KMS-11 (cell line): ENCODE results near the gene ZXDC.

ENCODE experiments used
- H2AFZ ChIP-seq: fragments of 200-600 bp; sonication (generic); 2 replicates; pipeline ENCODE4 v1.6.1; 2016; ENCODE audit warnings: antibody characterized with exemption, mixed run types, low read depth
- H3K27ac ChIP-seq: fragments of 200-600 bp; sonication (generic); 2 replicates; pipeline ENCODE4 v1.6.1; 2016; ENCODE audit warnings: mild to moderate bottlenecking, mixed run types
- H3K27me3 ChIP-seq: fragments of 200-600 bp; sonication (generic); 2 replicates; pipeline ENCODE4 v1.6.1; 2017; ENCODE audit warnings: mild to moderate bottlenecking, low read depth, mixed run types, moderate library complexity; ENCODE audit not compliant: insufficient read depth
- H3K36me3 ChIP-seq: fragments of 200-600 bp; sonication (generic); 2 replicates; pipeline ENCODE4 v1.6.1; 2017; ENCODE audit warnings: mild to moderate bottlenecking, mixed run types; ENCODE audit not compliant: insufficient read depth
- H3K4me1 ChIP-seq: fragments of 200-600 bp; sonication (generic); 2 replicates; pipeline ENCODE4 v1.6.1; 2016; ENCODE audit warnings: mild to moderate bottlenecking, low read depth, mixed run types; ENCODE audit not compliant: poor library complexity, severe bottlenecking
- H3K4me2 ChIP-seq: fragments of 200-600 bp; sonication (generic); 2 replicates; pipeline ENCODE4 v1.7.0; 2016; ENCODE audit warnings: mild to moderate bottlenecking, mixed run types
- H3K4me3 ChIP-seq: fragments of 200-600 bp; sonication (generic); IDR thresholded peaks from 2 replicates; pipeline ENCODE4 v1.6.1; 2017; ENCODE audit warnings: low read depth, low read length, mixed read lengths; ENCODE audit not compliant: insufficient read depth
- H3K79me2 ChIP-seq: fragments of 200-600 bp; sonication (generic); 2 replicates; pipeline ENCODE4 v1.6.1; 2016; ENCODE audit warnings: low read depth, mixed run types; ENCODE audit not compliant: insufficient read depth
- H3K9ac ChIP-seq: fragments of 200-600 bp; sonication (generic); 2 replicates; pipeline ENCODE4 v1.6.1; 2016; ENCODE audit warnings: mild to moderate bottlenecking, mixed run types
- H4K20me1 ChIP-seq: fragments of 200-600 bp; sonication (generic); 2 replicates; pipeline ENCODE4 v1.6.1; 2016; ENCODE audit warnings: mild to moderate bottlenecking, mixed run types; ENCODE audit not compliant: insufficient read depth
- TF ChIP-seq, protein P1 (sequence below): fragments of 200-600 bp; sonication (generic); conservative IDR thresholded peaks from 2 replicates; pipeline ENCODE4 v1.6.1; 2017; ENCODE audit warnings: low read depth, mild to moderate bottlenecking, antibody characterized with exemption, low read length, moderate library complexity, mixed read lengths

ZXDC gene

DNA sequence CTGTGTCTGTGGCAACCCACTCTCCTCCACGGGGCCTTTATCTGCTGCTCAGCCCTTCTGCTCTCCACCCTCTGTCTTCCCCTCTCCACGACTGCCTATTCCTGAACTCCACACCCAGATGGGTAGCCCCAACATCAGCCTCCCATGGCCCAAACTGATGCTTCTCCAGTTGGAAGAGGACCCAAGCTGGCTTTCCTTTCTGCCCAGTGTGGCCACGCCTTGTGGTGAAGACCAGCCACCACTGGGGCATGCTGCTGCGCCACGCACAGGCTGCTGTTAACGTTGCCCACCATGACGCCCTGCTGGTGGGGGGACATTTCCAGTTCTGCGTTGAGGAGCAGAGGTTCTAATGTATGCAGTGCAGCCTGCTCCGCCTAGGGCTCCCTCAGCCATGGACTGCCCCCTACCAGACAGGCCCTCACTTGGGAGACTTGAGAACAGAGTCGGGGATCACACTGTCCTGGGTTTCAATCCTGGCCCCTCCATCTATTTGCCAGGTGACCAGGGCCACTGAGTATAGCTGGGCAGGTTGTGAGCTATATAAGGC, 54.0 kb downstream of the ZXDC start:
- H3K9ac ChIP-seq = no peak overlapping the region
- H3K27ac ChIP-seq = no peak overlapping the region
- TF ChIP-seq, protein P1, sequence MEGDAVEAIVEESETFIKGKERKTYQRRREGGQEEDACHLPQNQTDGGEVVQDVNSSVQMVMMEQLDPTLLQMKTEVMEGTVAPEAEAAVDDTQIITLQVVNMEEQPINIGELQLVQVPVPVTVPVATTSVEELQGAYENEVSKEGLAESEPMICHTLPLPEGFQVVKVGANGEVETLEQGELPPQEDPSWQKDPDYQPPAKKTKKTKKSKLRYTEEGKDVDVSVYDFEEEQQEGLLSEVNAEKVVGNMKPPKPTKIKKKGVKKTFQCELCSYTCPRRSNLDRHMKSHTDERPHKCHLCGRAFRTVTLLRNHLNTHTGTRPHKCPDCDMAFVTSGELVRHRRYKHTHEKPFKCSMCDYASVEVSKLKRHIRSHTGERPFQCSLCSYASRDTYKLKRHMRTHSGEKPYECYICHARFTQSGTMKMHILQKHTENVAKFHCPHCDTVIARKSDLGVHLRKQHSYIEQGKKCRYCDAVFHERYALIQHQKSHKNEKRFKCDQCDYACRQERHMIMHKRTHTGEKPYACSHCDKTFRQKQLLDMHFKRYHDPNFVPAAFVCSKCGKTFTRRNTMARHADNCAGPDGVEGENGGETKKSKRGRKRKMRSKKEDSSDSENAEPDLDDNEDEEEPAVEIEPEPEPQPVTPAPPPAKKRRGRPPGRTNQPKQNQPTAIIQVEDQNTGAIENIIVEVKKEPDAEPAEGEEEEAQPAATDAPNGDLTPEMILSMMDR = no peak
- H3K79me2 ChIP-seq = no peaks in the 10 kb centered on the region
- no peak overlapping the region for H3K4me2 ChIP-seq
- no peak overlapping the region for H3K4me3 ChIP-seq
- H3K36me3 ChIP-seq = no peaks in the 10 kb centered on the region
- no peak overlapping the region for H2AFZ ChIP-seq
- no peaks in the 10 kb centered on the region for H3K4me1 ChIP-seq
- H4K20me1 ChIP-seq = no peaks in the 10 kb centered on the region
- H3K27me3 ChIP-seq = no peaks in the 10 kb centered on the region

DNA sequence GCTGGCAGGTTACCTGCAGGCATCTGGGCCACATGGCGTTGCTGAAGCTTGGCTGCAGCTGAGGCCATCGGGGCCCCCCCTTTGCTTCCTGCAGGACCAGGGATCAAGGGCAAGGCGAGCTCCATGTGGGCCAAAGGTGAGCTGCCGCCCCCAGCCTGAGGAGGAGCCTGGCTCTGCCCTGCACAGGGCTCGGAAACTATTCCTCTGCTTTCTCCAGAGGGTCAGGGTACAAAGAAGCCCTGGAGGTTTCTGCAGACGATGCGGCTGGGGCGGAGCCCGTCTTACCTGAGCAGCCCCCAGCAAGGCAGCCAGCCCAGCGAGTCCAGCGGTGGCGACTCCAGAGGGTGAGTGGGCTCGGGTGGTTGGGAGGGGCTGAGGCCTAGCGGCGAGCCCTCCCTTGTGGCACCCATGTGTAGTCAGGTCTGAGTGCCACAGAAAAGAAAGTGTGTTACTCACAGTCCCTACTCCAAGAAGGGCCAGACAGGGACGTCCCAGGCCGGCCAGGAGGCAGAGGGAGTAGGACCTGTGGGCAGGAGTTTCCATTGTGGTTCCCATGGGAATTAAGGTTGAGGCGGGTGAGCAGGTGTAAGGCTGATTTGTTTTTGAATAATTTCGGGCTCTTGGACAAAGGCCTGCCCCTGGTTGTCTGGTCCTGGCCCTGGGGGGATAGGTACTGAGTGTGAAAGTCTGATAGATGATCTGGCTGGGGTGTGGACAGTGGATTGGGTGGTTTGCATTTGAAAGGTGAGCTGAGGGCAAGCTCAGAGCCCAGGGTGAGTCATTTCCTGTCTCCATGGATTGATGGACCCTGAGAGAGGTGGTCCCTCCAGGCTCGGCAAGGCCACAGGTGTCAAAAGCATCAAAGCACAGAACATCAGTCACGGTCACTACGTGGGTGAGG, 55.6 kb downstream of the ZXDC start:
- Histone ChIP-seq H4K20me1 (no peaks in the 10 kb centered on the region), H3K36me3 (no peaks in the 10 kb centered on the region), H3K4me1 (no peaks in the 10 kb centered on the region), H3K27me3 (no peaks in the 10 kb centered on the region), H2AFZ (no peak overlapping the region), H3K9ac (no peak overlapping the region), H3K4me3 (no peak overlapping the region), H3K4me2 (no peak overlapping the region), H3K27ac (no peak overlapping the region), H3K79me2 (no peaks in the 10 kb centered on the region)
- TF ChIP-seq, protein P1 = no peak

DNA sequence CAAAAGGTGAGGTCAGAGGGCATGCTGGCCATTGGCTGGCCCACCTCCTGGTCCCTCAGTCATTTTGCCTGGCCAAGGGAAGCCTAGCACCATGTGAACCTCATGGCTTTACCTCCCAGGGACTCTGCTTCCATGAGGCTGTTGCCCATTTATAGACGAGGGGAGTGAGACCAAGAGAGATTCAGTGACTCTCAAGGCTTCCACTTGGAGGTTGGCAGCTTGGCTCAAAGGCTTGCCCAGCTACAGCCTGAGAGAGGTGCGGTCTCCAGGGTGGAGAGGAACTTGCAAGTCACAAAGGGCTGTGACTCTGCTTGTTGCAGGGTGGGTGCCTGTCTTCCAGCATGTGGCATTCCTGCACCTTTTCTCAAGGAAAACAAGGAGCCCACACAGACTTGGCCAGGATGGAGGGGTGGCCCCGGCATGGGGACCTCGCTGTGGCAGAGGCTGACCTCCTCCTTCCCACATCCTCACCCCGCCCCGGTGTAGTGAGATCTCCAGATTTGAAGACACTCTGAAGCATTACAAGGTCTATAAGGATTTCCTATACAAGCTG, 56.5 kb downstream of the ZXDC start:
- Histone ChIP-seq H2AFZ (no peak overlapping the region), H3K9ac (no peak overlapping the region)
- TF ChIP-seq, protein P1 = no peak

DNA sequence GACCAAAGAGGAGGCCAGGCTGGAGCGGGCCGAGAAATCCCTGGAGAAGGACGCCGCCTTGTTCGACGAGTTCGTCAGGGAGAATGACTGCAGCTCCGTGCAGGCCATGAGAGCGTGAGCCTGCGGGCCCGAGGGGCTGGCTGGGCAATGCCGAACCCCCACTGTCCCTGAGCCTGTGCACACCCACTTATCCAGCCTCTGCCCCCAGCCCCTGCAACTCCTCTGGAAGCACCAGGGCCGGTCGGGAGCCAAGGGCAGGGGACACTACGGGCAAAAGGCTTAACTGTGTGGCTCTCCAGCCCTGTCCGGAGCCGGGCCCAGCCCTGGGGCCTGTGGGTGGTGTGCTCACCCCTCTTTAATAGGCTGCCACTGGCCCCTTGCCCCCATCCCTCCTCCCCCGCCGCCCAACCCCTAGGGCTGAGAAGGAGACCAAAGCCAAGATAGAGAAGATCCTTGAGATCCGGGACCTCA, 57.0 kb downstream of the ZXDC start:
- TF ChIP-seq, protein P1 = no peak
- Histone ChIP-seq H3K4me3 (no peak overlapping the region), H2AFZ (no peak overlapping the region), H3K4me2 (no peak overlapping the region), H3K9ac (no peak overlapping the region), H3K27ac (no peak overlapping the region), H3K36me3 (no peaks in the 10 kb centered on the region), H3K79me2 (no peaks in the 10 kb centered on the region), H4K20me1 (no peaks in the 10 kb centered on the region), H3K4me1 (no peaks in the 10 kb centered on the region), H3K27me3 (no peaks in the 10 kb centered on the region)

More for the DNA sequence above, 56.5 kb downstream of the ZXDC start:
- no peaks in the 10 kb centered on the region for H3K36me3 ChIP-seq
- no peaks in the 10 kb centered on the region for H3K27me3 ChIP-seq
- H3K79me2 ChIP-seq = no peaks in the 10 kb centered on the region
- no peaks in the 10 kb centered on the region for H3K4me1 ChIP-seq
- no peak overlapping the region for H3K27ac ChIP-seq
- H3K4me3 ChIP-seq = no peak overlapping the region
- H4K20me1 ChIP-seq = no peaks in the 10 kb centered on the region
- H3K4me2 ChIP-seq = no peak overlapping the region
